Naive thymus-derived CD8-positive, alpha-beta T cell (primary cell): ENCODE data around the gene TMEM72. TPM values are rescaled to one million over a fixed set of nuclear protein-coding genes. Genes with fewer than 3 reads are reported as not detected.

ENCODE experiments used
- ATAC-seq, 2 donors: fragments of 150-1000 bp; cut with Tn5 transposase in 1 of 2; sonication (Bioruptor Pico), chemical (Tn5 transposase) in 1 of 2; 1 replicate in 1 of 2; 2 replicates in 1 of 2; pipeline ENCODE4 v1.10.0; 2021; ENCODE audit warnings: mild to moderate bottlenecking in 2 of 2, moderate library complexity in 2 of 2
- POLR2A ChIA-PET: fragments of 350-600 bp; sonication (Branson Sonifier 250); formaldehyde crosslinking; loops from one replicate; lab custom pipeline; 2021; ENCODE audit warnings: antibody characterized with exemption; lab: Charles Lee
- DNase-seq, 10 donors: peaks; one replicate each; pipeline versions ENCODE4 v3.0.0 to v3.0.0-alpha.2; 2020 to 2022
- H3K27ac Mint-ChIP-seq, 10 donors: one replicate each; pipeline ENCODE4 v1.8.0; 2020 to 2022; ENCODE audit warnings: mild to moderate bottlenecking in 10 of 10, mixed read lengths in 10 of 10, moderate library complexity in 4 of 10, inconsistent platforms in 1 of 10
- H3K27me3 Mint-ChIP-seq, 5 donors: one replicate each; pipeline ENCODE4 v1.8.0; 2021 to 2022; ENCODE audit warnings: mixed read lengths in 5 of 5
- H3K36me3 Mint-ChIP-seq, 3 donors: one replicate each; pipeline ENCODE4 v1.8.0; 2020 to 2022; ENCODE audit warnings: mixed read lengths in 3 of 3, mild to moderate bottlenecking in 2 of 3, inconsistent platforms in 1 of 3
- H3K4me1 Mint-ChIP-seq, 4 donors: one replicate each; pipeline ENCODE4 v1.8.0; 2021 to 2022; ENCODE audit warnings: mixed read lengths in 4 of 4
- H3K4me3 Mint-ChIP-seq, 10 donors: one replicate each; pipeline ENCODE4 v1.8.0; 2020 to 2022; ENCODE audit warnings: mild to moderate bottlenecking in 10 of 10, mixed read lengths in 10 of 10, moderate library complexity in 6 of 10, inconsistent platforms in 1 of 10
- H3K9me3 Mint-ChIP-seq, 9 donors: one replicate each; pipeline ENCODE4 v1.8.0; 2020 to 2022; ENCODE audit warnings: mixed read lengths in 9 of 9, mild to moderate bottlenecking in 3 of 9, inconsistent platforms in 1 of 9, moderate library complexity in 1 of 9
- polyA plus RNA-seq, 3 donors: library from polyadenylated mRNA; unstranded; fragments of 300-500 nt; fragmentation: Illumina TruSeq; gene quantifications; one replicate each; pipeline ENCODE4 v1.2.3, GENCODE V29; 2021
- total RNA-seq, 8 experiments: library from RNA in 2 of 8; stranded (reverse) in 2 of 8; gene quantifications; one replicate each; pipeline ENCODE4 v1.2.3 and lab custom pipeline; 2021 to 2026

TMEM72 gene
- total and polyA plus RNA-seq, 5 experiments from 2014 or later = not detected

GRCh38 chr10:44932517-44933450 is 21.6 kb downstream of the TMEM72 start:
- H3K4me1 Mint-ChIP-seq = peaks cover 5 to 12% (median 8%) of the 10 kb centered on the region in 4 donors
- no peak overlapping the region for H3K27ac Mint-ChIP-seq
- H3K4me3 Mint-ChIP-seq = no peak overlapping the region
- peaks cover 0 to 4% (median 1%) of the 10 kb centered on the region in 5 donors for H3K27me3 Mint-ChIP-seq
- DNase-seq (peak; percentile 51 to 90 (median 78)), ATAC-seq (peak; percentile 92 to 99)
- no peaks in the 10 kb centered on the region for H3K36me3 Mint-ChIP-seq
- H3K9me3 Mint-ChIP-seq = no peaks in the 10 kb centered on the region
- POLR2A ChIA-PET = interaction anchor here (0.6 to 0.9 kb wide), 4 partner anchors 30 to 42 kb away, joined by 3 read pairs; no protein-coding TSS in a partner anchor

- Mint-ChIP-seq H3K36me3 (peaks cover 0 to 3% (median 0%) of the 10 kb centered on the region in 3 donors), H3K4me1 (peaks cover 5 to 12% (median 8%) of the 10 kb centered on the region in 4 donors), H3K9me3 (peaks cover 0 to 3% (median 0%) of the 10 kb centered on the region in 9 donors), H3K27ac (peak overlapping the region in 1 of 10 donors; percentile 65), H3K4me3 (no peak overlapping the region), H3K27me3 (peaks cover 0 to 6% (median 2%) of the 10 kb centered on the region in 5 donors)
- no peak for ATAC-seq
- DNase-seq = no peak
- POLR2A ChIA-PET = interaction anchor here (0.6 to 1.0 kb wide), 5 partner anchors 8 to 41 kb away, joined by 3 read pairs; no protein-coding TSS in a partner anchor
Measured at GRCh38 chr10:44933451-44934321, 22.5 kb downstream of the TMEM72 start.

GRCh38 chr10:44934416-44935200 is 23.5 kb downstream of the TMEM72 start:
- no peak overlapping the region for H3K27ac Mint-ChIP-seq
- H3K36me3 Mint-ChIP-seq = peaks cover 0 to 6% (median 0%) of the 10 kb centered on the region in 3 donors
- DNase-seq = no peak
- POLR2A ChIA-PET = interaction anchor here (1.0 kb wide), 1 partner anchor 7 kb away, joined by 3 read pairs; no protein-coding TSS in a partner anchor
- peaks cover 0 to 6% (median 0%) of the 10 kb centered on the region in 9 donors for H3K9me3 Mint-ChIP-seq
- ATAC-seq = no peak
- H3K4me1 Mint-ChIP-seq = peaks cover 5 to 12% (median 8%) of the 10 kb centered on the region in 4 donors
- peaks cover 0 to 7% (median 2%) of the 10 kb centered on the region in 5 donors for H3K27me3 Mint-ChIP-seq
- H3K4me3 Mint-ChIP-seq = no peak overlapping the region

- Mint-ChIP-seq H3K27me3 (peaks cover 0 to 11% (median 2%) of the 10 kb centered on the region in 5 donors), H3K9me3 (peaks cover 0 to 7% (median 0%) of the 10 kb centered on the region in 9 donors), H3K4me3 (peak overlapping the region in 2 of 10 donors; percentile 45 to 49), H3K27ac (peak overlapping the region in 2 of 10 donors; percentile 37 to 81), H3K4me1 (peaks cover 5 to 12% (median 8%) of the 10 kb centered on the region in 4 donors), H3K36me3 (peaks cover 0 to 6% (median 3%) of the 10 kb centered on the region in 3 donors)
- DNase-seq = no peak
- no peak for ATAC-seq
- POLR2A ChIA-PET = no interaction called here
Measured at GRCh38 chr10:44935201-44935965, 24.2 kb downstream of the TMEM72 start.

GRCh38 chr10:44935966-44936295 is 24.8 kb downstream of the TMEM72 start:
- DNase-seq = no peak
- POLR2A ChIA-PET = no interaction called here
- Mint-ChIP-seq H3K9me3 (peaks cover 0 to 11% (median 0%) of the 10 kb centered on the region in 9 donors), H3K27me3 (peaks cover under 1 to 15% (median 4%) of the 10 kb centered on the region in 5 donors), H3K36me3 (peaks cover 0 to 6% (median 3%) of the 10 kb centered on the region in 3 donors), H3K4me1 (peaks cover 5 to 12% (median 8%) of the 10 kb centered on the region in 4 donors), H3K4me3 (peak overlapping the region in 2 of 10 donors; percentile 45 to 49), H3K27ac (no peak overlapping the region)
- ATAC-seq = no peak

- Mint-ChIP-seq H3K36me3 (peaks cover 0 to 6% (median 3%) of the 10 kb centered on the region in 3 donors), H3K4me1 (peaks cover 5 to 12% (median 8%) of the 10 kb centered on the region in 4 donors), H3K4me3 (no peak overlapping the region), H3K27ac (no peak overlapping the region), H3K9me3 (peaks cover 0 to 17% (median 3%) of the 10 kb centered on the region in 9 donors), H3K27me3 (peaks cover 3 to 17% (median 6%) of the 10 kb centered on the region in 5 donors)
- ATAC-seq (no peak), DNase-seq (no peak)
- POLR2A ChIA-PET = no interaction called here
Measured at GRCh38 chr10:44936314-44936975, 25.3 kb downstream of the TMEM72 start.

GRCh38 chr10:44937196-44938005 is 26.3 kb downstream of the TMEM72 start:
- peak overlapping the region in 1 of 10 donors; percentile 4 for H3K27ac Mint-ChIP-seq
- H3K27me3 Mint-ChIP-seq = peaks cover 3 to 17% (median 11%) of the 10 kb centered on the region in 5 donors
- no peak for ATAC-seq
- no peak for DNase-seq
- peaks cover 5 to 12% (median 8%) of the 10 kb centered on the region in 4 donors for H3K4me1 Mint-ChIP-seq
- H3K36me3 Mint-ChIP-seq = peaks cover 0 to 12% (median 3%) of the 10 kb centered on the region in 3 donors
- POLR2A ChIA-PET = no interaction called here
- H3K4me3 Mint-ChIP-seq = no peak overlapping the region
- H3K9me3 Mint-ChIP-seq = peaks cover 0 to 23% (median 3%) of the 10 kb centered on the region in 9 donors

GRCh38 chr10:44938956-44939355 is 27.8 kb downstream of the TMEM72 start:
- Mint-ChIP-seq H3K27me3 (peaks cover 10 to 21% (median 11%) of the 10 kb centered on the region in 5 donors), H3K9me3 (peaks cover 0 to 31% (median 7%) of the 10 kb centered on the region in 9 donors), H3K27ac (no peak overlapping the region), H3K4me3 (no peak overlapping the region), H3K4me1 (peaks cover 5 to 12% (median 8%) of the 10 kb centered on the region in 4 donors), H3K36me3 (peaks cover 0 to 13% (median 3%) of the 10 kb centered on the region in 3 donors)
- ATAC-seq = no peak
- POLR2A ChIA-PET = interaction anchor here (0.7 kb wide), 1 partner anchor 392 kb away, joined by 4 read pairs; no protein-coding TSS in a partner anchor
- no peak for DNase-seq

GRCh38 chr10:44939691-44940401 is 28.7 kb downstream of the TMEM72 start:
- H3K27me3 Mint-ChIP-seq = peaks cover 9 to 21% (median 10%) of the 10 kb centered on the region in 5 donors
- H3K36me3 Mint-ChIP-seq = peaks cover 0 to 22% (median 3%) of the 10 kb centered on the region in 3 donors
- no peak overlapping the region for H3K4me3 Mint-ChIP-seq
- H3K9me3 Mint-ChIP-seq = peaks cover 6 to 40% (median 15%) of the 10 kb centered on the region in 9 donors
- POLR2A ChIA-PET = no interaction called here
- H3K27ac Mint-ChIP-seq = no peak overlapping the region
- peaks cover 5 to 10% (median 8%) of the 10 kb centered on the region in 4 donors for H3K4me1 Mint-ChIP-seq
- DNase-seq (no peak), ATAC-seq (no peak)
